Right hindlimb (tissue), 1 donor: ENCODE data around the gene GADL1.

Experiments used
- DNase-seq: peaks from one replicate; pipeline ENCODE4 v3.0.0-alpha.2; 2018

Gene GADL1

GRCh38 chr3:30753766-30754165 lies 140.7 kb downstream of the GADL1 start:
- no peak for DNase-seq

GRCh38 chr3:30752970-30753369 lies 141.5 kb downstream of the GADL1 start:
- no peak for DNase-seq

DNA sequence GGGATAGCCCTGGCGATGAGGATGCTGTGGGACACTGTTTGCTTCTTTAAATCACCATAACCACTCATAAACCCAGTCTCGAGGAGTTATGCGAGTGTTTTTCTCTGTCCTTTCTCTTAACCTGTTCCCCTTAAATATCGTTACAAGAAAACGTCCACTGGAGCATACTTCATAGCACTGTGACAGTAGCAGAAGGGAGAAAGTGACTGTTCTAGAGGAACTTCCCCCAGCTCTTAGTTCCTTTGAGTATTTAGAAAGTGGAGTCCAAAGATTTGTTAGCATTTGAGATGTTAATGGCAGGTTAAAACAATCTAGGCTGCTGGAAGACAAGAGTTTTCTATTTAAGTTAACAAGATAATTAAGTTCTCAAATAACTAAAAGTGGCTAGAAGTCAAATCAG lies 142.0 kb downstream of the GADL1 start:
- no peak for DNase-seq

DNA sequence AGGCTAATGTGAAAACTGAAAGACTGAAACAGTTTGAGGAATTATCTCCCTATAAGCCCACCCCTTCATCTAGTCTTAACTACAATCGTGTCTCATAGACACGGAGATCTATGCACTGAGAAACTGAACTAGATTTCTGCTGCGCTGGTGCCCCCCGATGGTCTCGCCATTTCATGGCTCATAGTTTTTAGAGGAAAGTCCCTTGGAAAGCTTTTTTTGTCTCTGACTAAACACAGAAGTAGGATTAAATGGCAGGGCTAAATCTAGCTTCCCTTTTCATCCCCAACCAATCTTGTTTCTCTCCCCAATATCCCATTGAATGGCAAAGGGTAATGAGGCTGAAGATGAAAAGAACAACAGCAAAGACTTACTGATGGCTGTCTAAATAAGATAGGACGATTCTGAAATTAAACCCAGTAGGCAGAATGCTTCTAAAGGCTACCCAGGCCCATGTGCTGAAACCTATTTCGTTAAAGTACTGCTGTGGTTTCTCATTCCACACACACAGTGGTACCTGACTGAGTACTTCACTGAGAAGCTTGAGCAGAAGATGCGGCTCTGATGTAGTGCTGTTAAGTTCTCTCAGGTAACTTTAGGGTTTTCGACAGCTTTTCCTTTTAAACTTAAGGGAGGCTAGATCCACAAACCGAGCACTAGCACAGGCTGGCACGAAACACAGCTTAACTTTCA lies 142.7 kb downstream of the GADL1 start:
- DNase-seq, result peak; percentile 74

- DNase-seq, result no peak
Measured at GRCh38 chr3:30750967-30751366, 143.5 kb downstream of the GADL1 start.

DNA sequence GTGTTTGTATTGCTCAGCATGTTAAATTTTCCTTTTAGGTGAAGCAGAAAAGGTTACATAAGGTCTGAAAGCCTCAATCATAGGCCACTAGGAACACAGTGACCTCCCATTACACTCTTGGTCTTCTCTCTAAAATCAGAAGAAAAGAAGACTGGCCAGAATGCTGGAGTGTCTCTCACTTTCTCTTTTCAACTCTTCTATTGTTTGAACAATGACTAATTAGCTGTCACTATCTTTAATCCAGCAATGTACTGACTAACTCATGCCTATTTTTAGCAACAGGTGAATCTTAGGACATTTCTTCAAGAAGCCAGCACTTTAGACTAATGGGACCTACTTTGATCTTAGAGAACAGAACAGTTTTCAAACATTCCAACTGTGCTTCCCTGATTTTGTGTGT lies 145.2 kb downstream of the GADL1 start:
- no peak for DNase-seq

- DNase-seq, result no peak
Measured at GRCh38 chr3:30747771-30748281, 146.6 kb downstream of the GADL1 start.

DNA sequence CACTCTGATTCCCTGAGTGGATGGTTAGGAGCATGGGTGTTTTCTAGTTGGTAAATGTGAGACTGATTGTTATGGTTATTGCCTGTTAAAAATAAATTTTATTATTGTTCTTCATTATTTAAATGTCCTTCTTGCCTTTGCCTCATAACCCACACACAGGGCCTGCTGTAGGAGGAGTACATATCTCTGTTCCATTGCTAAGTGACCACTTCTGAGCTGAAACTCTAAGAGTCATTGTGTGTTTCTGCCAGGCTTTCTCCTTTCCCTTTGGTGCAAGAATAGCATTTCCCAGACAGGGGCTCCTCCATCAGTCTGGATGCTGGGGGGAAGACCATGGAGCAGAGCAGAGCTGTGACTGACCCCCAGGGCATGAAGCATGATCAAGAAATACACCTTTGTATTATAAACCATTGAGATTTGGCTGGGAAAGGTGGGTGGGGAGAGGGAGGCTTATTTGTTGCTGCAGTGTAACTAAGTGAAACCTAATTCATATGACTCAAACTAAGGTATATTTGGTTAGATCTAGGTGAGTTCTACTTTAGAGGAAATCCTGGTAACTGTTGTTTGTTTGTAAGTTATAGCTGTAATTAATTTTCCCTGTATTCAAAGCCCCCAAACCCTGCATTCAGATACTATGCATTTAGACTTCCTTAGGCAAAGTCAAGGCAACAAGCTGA lies 150.7 kb downstream of the GADL1 start:
- DNase-seq, result no peak

GRCh38 chr3:30742796-30743619 lies 151.5 kb downstream of the GADL1 start:
- DNase-seq, result no peak

DNA sequence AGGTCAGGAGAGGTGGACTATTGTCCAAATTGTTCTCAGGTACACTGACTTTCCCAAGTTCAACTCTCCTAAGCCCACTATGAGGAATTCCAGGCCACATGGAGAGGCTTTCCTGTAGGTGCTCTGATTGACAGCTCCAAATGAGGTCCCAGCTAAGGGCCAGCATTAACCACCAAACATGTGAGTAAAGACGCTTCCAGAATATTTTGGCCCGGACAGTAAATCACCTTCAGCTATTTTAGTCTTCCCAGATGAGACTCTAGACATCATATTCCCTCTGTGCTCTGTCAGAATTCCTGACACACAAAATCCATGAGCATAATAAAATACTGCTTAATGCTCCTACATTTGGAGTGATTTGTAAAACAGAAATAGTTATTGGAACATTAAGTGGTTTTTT lies 152.6 kb downstream of the GADL1 start:
- DNase-seq, result no peak

GRCh38 chr3:30738605-30739004 lies 155.9 kb downstream of the GADL1 start:
- no peak for DNase-seq

- no peak for DNase-seq
Measured at GRCh38 chr3:30737743-30738499, 156.5 kb downstream of the GADL1 start.

- no peak for DNase-seq
Measured at GRCh38 chr3:30733696-30734095, 160.8 kb downstream of the GADL1 start.

DNA sequence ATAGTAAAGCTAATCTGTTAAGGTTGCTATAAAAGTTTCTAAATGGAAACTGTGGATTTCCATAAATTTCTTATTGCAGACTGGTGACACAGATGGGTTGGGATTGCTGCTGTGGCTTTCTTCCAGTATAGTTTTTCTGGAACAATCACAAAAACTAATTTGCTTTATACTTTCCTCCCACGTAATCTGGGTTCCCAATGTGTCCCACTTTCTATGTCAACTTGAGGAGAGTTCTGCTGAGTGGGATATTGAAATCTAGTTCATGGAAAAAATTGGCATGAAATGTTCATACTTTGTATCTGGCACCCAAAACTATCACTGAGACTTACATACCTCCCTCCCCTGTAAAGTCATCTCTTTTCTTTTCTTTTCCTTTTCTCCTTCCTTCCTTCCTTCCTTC lies 161.3 kb downstream of the GADL1 start:
- DNase-seq, result no peak

GRCh38 chr3:30730967-30731366 lies 163.5 kb downstream of the GADL1 start:
- no peak for DNase-seq

GRCh38 chr3:30729936-30730335 lies 164.5 kb downstream of the GADL1 start:
- no peak for DNase-seq

DNA sequence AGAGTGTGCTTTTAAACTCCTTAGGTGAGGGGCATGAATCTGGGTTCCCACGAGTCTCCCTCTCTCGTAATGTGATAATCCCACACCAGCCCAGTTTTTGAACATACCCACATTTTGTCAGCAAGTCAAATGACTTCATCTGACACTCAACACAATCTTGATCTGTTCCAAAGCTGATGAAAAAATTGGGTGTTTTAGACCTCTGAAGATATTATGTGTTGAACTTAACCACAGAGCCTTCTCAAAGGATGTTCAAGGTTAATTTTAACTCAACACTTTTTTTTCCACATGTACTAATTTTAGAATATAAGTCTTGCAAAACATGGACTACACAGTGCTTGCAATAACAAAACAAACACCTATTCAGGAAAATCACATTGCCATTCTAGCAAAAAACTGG lies 164.9 kb downstream of the GADL1 start:
- no peak for DNase-seq

DNA sequence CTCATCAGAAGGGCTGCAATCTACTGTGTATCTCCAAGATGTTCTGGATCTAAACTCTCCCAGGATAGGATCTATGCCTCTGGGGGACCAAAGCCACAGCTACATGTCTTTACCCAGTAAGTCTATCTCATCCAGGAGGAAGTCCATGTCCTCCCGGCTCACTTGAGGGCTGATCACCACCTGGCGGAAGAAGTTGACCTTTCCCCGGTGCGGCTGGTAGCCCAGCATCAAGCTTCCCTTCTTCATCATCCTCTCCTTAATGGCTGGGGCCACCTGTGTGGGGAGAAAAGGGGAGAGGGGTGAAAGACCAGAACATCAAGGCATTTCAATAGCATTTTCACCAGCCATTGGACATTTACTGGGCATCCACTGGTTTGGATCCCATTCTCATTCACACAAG lies 166.3 kb downstream of the GADL1 start:
- DNase-seq, result no peak

DNA sequence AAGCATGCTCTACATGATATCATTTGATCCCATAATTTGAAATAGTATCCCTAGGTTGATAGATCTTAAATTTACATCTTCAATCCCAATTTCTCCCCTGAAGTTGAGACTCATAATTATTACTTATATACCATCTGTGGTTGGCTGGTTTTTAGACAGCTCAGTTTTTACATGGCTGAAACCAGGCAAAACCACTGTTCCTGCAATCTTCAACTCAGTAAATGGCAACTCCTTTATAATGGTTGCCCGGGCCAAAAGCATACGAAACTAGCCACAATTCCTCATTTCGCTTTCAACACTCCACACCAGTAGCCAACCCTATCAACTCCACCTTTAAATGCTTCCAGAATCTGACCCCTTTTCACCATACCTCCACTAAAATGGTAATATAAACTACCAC lies 169.6 kb downstream of the GADL1 start:
- DNase-seq, result no peak

GRCh38 chr3:30723211-30723610 lies 171.2 kb downstream of the GADL1 start:
- DNase-seq, result no peak

DNA sequence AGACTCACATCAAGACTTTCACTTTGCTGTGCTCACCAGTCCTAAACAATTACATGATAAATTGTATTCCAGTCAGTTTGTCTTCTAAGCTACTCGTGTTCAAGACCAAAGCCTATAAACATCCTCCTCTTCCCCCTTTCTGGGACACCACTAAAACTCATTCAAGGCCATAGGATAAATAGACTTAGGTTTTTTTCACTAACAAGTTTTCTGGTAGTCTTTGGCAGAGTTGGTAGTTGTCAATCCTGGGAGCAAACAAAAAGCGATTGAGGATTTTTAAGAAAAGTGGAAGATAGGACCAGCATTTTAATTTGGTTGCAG lies 173.2 kb downstream of the GADL1 start:
- DNase-seq, result no peak

- DNase-seq, result no peak
Measured at GRCh38 chr3:30720586-30721313, 173.7 kb downstream of the GADL1 start.
